DMS 273 (cell line): Measurements from ENCODE around the gene CTNND2.
A peak's percentile ranks its signal among the peaks of the same experiment; 100 is the strongest.

Source experiments
- DNase-seq: peaks from one replicate; lab custom pipeline; 2025; ENCODE audit not compliant: unreplicated experiment; lab: John Stamatoyannopoulos, UW

The CTNND2 gene

DNA sequence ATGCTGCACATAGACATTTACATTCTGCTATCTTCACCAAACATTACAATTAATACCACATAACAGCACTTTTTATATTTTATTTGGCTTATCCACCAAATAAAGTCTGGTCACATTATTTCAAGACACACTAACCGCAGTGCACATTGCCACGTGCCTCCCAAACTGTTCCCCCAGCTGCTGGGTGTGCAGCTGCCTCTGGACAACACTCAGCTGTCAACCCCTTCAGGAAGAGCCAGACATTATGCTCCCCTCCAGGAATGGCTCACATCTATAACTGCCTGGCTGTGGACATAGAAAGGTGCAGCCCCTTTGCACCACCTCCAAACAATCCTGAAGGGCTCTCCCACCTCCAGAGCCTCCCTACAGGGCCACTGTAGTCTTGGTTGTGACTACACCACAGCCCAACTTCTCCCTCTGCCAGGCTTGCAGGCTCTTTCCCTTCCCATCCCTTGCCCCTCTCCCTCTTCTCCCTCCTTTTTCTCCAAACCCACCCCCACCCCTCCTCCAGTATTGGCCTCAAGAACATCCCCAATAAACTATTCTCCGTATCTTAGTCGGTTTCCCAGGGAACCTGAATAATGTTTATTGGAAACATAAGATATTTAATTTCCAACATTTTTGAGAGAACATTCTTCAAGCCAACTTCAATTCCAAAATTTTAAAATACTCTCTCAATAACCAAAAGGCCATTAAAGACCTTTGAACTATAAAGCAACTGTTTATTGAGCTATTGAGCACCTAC lies 372.3 kb downstream of the CTNND2 start:
- peak; percentile 2 for DNase-seq

DNA sequence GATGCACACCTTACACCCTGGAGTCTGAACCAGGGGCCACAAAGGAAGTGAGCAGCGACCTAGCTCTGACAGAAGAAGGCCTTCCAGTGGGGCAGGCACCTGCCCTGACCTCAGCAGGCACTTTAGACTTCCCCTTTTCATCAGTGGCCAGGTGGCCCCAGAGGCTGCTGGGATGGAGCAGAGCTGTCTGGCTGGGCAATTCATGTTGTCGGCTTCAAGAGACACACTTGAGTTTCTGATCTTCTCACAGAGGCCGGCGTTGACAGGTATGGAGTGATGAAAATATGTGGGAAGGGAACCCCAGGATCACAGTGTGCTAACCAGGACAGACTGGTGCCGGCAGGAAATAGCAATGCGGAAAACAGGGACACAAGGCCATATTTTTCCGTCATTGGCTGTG lies 375.5 kb downstream of the CTNND2 start:
- DNase-seq: no peak

DNA sequence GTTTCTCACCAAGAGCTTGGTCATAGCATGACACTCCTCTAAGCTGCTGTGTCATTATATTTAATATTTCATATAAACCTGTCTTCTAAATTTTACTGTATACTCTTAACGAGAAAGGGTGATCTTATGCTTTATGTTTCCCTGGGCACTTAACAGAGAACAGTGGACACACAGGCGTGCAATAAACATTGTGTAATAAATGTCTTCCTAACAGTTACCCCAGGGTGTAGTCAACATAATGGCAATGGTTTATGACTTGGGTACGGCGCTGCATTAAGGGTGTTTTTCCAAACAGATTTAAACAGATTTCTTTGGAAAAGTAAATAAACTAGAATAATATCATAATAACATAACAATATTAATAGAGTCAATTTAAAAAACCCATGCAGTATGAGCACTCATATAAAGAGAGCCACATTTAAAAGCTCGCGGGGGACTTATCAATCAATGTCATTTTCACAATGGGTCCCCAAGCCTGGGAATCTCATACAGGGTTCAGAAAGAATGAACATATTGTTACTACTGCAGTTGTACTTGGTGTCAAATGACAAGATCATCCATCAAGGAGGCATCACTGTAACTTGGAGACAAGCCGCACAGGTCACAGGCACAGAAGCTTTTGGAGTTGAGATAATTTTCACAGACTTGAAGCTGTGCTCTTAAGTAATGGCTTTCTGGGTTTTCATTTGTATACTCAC lies 376.4 kb downstream of the CTNND2 start:
- DNase-seq: no peak

DNA sequence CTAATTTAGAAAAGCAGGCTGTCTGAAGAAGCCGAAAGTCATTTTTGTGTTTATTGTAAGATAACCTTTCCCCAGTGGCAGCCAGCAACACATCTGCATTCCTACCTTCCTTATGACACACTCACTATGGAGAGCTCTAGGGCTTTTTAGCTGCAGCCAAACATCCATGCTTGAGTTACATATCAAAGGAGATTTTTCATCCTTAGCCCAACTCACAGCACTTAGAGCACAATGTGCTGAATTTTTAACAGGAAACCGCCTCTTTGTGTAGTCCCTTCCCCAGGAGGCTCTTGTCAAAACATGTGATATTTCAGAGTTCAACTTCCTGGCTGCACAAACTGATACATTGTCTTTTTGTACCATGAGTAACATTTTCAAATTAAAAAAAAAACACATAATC lies 379.2 kb downstream of the CTNND2 start:
- no peak for DNase-seq

DNA sequence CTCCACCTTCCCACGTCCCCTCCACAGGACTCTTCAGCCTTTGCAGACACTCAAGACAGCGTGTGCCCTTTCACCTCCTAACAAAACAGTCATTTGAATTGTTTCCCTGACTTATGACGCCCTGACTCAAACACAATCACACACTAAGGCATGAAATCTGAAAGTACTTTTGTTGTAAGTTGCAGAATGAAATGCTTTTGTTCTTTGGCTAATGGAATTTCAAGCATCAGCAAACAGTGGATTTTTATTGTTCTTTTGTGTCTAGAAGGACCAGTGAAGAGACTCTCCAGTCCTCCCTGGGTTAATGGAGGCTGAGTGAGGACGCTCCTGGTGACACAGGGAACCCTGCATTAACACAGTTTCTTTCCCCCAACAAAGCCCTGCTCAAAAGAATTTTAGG lies 380.1 kb downstream of the CTNND2 start:
- no peak for DNase-seq

DNA sequence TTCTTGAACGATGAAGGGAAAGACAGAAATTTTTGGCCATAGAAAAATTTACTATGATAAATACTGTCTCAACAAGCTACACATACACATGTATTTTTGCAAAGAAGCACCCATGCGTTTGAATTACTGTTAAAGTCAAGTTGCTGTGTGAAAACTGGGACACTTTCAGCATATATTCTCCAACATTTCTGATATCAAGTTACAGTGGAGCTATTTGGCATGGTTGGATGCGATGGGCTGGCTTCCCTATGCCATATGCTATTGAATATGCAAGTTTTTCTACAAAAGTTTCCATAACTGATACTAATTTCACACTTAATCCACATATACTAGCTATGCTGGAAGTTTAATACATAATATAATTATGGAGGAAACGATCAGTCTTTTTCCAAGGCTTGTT lies 381.4 kb downstream of the CTNND2 start:
- no peak for DNase-seq

DNA sequence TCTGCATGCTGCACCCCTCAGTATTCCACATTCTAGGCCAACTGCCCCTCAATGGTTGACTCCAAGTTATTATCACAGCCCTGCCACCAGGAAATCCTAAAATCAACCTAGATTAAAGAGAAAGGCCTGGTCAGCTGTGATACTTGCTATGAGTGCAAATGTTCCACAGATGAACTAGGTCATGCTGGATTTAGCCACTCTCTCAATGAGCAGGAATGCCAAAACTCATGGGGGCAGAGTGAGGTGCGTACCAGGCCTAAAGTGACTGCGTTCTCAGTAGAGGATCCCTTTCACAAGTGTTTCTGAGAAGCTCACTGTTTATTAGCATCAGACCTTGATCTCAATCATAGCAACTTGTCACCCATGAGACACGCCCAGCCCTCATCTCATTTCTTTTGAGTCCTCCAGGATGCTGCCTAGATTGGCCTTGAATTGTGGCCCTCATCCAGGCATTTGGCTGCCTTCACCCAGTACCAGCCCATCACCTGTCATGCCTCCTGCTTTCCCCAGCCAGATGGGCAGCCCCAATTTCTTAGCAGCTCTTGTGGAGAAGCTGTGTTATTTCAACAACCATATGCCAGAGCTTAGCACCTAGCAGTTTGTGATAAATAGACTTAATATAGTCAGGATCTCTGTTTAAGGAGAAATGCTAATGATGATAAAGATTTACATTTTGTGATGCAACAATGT lies 383.9 kb downstream of the CTNND2 start:
- peak; percentile 46 for DNase-seq

DNA sequence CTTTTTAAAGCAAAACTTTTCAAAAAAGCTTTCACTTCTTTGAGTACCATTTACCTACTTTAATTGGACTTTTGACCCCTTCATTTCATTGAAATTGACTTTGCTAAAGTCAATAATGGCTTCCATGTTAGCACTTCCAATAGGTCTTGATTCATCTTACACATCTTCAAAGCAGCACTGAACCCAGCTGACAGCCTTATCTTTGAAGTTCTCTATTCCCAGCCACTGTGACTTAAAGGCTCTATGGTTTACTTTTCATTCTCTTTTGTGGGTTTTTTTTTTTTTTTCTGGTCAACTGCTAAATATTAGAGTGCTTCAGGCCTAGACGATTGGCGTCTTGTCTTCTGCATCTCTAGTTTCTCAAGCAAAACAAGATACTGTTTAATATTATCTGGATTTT lies 385.0 kb downstream of the CTNND2 start:
- DNase-seq: no peak

DNA sequence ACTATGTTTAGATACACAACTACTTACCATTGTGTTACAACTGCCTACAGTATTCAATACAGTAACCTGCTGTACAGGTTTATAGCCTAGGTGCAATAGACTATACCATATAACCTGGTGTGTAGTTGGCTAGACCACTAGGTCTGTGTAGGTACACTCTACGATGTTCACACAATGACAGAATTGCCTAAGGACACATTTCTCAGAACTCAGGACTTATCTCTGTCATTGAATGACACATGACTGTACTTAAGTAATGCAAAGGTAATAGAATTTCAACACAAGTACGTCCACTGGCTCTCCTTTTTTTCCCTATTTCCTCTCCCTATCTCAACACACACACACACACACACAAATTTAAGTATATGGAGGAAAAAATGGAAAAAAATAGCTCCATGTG lies 385.6 kb downstream of the CTNND2 start:
- DNase-seq: no peak

DNA sequence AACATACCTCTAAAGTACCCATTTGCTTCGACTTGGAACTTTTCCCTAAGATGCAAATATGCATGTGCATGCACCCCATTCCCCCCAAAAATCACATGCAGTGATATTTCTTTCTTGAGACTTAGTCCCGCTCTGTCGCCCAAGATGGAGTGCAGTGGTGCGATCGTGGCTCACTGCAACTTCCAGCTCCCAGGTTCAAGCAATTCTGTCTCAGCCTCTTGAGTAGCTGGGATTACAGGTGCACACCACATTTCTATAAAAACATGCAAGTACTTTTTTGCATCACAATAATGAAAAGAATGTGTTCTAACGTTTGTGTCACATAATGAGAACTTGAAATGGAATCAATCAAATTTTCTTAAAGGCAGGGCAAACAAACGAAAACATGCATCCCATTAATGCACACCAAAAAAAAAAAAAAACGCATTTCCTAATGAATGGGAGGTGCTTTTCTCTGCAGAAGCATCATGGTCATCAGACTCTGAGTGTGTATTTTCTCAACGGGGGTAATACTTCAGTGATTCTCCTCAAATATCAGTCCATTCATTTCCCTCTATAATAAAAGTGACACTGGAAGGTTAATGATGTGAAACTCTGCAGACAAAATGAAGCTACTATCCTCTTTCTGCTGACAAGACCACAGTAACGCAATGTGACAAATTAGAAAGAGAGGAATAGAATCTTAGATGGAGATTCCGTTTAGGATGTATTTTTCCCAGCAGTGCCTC lies 389.4 kb downstream of the CTNND2 start:
- no peak for DNase-seq

DNA sequence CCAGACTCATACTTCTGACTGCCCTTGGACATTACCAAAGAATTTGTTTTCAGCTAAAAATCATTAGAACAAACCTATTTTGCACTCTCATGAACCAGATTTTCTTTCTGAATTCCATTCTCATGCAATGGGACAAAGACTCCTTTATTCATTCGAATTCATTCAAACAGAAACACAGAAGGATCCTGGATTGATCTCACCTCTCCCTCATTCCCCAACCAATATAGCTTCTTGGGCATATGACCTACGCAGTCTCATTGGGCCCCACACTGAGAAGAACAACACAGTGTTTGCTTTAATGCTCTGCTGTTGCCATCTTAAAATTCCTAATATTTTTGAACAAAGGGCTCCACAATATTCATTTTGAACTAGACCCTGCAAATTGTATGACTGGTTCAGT lies 392.4 kb downstream of the CTNND2 start:
- no peak for DNase-seq

DNA sequence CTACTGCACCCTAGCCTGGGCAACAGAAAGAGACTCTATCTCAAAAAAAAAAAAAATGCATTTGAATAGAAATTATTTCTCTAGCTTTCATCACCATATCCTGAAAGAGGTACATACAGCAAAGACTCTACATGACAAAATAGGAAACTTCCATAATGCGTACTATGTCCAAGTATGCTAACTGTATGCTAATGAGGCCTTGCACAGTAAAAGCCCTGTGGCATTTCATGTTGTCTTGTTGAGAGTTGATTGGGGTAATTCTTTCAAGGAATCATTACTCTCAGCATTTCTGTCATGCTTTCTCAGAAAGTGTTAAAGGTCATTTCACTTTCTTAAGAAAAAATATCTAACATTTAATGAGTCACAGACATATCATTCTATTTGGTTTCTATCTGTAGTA lies 393.4 kb downstream of the CTNND2 start:
- no peak for DNase-seq

DNA sequence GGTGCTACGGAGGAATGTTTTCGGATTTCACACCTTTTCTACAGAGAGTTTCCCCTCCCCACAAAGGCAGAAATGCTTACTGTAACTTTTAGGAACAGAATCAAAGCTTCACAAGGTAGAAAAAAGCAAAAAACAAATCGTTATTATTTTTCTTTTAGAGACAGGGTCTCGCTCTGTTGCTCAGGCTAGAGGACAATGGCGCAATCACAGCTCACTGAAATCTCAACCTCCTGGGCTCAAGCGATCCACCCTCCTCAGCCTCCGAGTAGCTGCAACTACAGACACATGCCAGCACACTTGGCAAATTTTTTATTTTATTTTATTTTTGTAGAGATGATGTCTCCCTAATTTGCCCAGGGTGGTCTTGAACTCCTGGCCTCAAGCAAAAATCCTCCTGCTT lies 394.5 kb downstream of the CTNND2 start:
- no peak for DNase-seq

DNA sequence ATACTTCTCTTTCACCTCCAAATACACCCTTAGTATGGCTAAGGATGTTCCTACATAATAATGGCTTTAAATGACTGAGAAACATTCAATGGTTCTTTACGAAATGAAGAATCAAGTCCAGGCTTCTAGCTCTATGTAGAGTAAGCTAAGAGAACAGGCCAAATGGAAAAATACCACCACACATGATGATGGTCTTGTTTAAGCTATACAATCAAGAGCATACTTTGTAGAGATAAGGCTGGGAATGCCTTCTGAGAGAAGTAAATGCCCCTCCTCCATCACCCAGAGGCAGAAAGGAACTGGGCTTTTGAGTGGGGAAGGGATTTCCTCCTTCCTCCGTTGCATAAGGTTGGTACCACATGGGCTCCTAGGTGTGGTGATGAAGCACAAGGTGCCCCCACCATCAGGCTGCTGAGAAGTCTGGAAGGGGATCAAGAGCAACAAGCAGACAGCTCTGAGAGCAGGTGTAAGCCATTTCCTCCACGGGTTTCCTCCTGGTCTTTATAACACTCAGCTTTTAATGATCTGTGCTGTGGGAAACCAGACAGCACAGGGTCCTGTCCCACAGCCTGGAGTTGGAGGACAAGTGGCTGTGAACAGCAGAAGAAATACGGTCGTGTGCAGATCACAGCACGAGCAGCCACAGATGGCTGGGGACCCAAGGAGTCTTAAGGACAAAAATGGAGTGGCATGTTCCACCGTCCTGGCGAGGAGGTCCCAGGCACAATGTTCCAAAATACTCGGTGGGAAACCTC lies 396.9 kb downstream of the CTNND2 start:
- DNase-seq: no peak

DNA sequence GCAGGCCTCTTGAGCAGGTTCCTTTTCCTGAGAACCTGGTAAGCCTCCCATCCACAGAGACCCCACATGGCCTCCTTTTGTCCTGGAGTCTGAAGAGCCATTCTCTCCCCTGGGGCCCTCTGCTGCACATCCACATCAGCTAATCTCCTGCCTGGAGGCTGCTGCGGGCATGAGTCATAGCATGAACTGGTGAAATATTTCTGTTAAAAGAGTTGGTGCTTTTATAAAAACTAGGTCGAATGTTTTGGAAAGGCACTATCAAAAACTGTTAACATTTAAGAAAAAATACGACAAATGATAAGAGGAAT lies 399.4 kb downstream of the CTNND2 start:
- no peak for DNase-seq

DNA sequence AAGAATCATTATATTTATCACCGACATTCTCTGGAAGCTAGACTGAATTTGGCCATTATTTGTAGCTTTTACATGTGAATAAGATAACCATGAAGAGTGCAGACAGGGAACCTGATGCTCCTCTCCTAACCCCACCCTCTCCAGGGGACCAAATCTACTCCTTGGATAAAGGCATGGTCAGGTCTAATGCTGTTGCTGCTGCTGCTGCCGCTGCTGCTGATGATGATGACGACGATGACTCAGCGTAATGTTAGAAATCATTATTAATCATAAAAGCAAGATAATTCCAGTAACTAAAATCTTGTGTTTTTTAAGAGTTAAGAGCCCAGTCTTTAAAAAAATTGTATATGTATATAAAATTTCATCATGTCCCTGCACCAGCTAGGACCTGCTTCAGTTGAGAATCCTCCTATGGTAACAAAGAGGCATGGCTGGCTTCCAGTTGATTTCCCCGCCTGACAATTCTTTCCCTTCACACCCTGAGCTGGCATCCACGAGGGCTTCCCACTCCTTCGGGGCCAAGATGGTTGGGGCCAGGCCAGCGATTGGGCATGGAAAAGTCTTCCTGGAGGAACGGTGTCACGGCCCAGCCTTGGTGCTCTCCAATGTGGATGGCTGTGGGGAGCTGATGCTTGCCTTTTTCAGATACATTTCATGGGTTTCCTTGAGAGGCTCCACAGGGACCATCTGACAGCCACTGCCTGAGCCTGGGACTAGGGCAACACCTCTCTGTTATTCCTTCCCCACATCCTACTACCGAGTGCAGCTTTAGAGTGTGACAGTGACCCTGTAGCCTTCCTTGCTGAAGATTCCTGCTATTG lies 400.0 kb downstream of the CTNND2 start:
- DNase-seq: no peak

DNA sequence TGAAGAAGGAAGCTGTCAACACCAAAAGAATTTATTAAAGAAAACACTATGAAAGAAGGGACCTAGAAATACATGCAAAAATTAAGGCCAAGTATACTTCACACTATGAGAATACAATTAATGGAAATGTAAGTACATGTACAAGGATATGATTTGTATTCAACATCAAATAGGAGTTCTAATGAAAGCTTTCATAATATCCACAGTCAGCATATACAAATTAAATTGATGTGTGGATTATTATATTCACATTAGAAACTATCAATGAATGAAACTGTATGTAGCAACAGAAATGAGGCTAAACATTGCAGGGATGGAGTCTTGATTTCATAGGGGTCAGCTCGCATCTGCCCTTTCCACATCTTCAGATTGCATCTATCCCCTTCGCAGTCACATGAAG lies 401.5 kb downstream of the CTNND2 start:
- no peak for DNase-seq

DNA sequence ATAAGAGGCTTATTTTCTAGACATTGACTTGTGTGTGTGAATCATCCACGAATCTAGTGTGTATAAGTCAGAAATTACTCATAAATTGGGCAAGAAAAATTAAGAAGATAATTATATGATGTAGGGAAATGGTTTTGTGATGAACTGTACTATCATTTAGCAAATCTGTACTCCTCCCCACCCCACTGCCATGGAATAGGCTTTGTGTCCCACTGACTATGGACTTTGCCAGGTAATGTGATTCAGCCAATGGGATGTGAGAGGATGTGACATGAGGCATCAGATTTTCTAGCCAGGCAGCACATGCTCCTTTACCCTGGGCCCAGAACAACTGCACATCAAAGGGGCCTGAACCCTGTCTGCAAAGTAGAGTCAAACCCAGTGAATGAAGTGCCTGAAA lies 406.6 kb downstream of the CTNND2 start:
- no peak for DNase-seq

DNA sequence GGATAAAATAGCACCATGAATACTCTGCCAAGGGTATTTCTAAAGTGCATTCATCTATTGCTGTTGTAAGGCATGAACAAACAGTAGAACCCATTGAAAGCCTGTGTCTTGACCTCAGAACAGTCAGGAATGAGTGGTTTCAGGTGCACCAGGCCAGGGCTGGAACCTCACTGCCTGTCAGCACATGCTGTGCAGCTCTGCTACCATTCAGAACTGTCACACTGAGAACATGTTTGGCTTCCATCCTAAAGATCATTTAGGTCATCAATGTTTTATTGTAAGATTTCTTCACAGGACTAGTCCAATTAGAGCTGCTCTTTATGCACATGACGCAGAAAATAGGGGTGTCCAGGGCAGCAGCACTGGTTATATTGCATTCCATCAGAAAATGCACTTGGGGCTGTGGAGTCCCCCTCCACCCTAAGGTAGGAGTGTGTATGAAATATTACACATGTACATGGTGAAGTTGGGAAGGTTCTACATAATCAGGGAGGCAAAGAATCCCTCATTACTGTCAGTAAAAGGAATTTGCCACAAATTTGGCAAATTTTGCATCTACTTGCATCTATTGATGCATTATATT lies 408.0 kb downstream of the CTNND2 start:
- no peak for DNase-seq

DNA sequence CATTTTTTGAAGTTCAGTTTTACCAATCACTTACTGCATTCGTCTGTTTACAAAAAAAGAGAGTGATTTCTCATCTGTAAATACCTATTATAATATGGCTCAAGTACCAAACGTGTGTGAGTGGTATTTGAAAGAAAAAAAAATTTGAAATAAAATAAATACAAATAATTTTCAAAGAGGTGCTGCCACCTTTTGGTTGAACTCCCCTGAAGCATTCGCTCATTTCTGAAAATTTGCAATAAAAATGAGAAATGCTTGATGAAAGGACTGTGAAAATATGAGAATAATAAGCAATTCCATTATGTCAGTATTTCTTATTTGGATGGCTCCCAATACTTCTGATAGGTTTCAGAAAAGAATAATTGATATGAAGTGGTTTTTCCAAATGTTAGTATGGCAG lies 409.9 kb downstream of the CTNND2 start:
- DNase-seq: peak; percentile 8
